NCI-H82 (cell line): Measurements from ENCODE around the gene NHP2.

Source experiments
- DNase-seq: peaks from one replicate; lab custom pipeline; 2025; lab: John Stamatoyannopoulos, UW

The NHP2 gene

GRCh38 chr5:178174456-178174855, 20.8 kb upstream of the NHP2 start:
- no peak for DNase-seq

GRCh38 chr5:178170455-178170854, 16.8 kb upstream of the NHP2 start:
- no peak for DNase-seq

- no peak for DNase-seq
These were observed 11.9 kb upstream of the NHP2 start for GRCh38 chr5:178165581-178165980.

GRCh38 chr5:178163772-178164735, 10.4 kb upstream of the NHP2 start:
- DNase-seq = peak; percentile 92

GRCh38 chr5:178162481-178162880, 8.8 kb upstream of the NHP2 start:
- DNase-seq = peak; percentile 94

GRCh38 chr5:178160176-178160575, 6.5 kb upstream of the NHP2 start:
- DNase-seq = no peak

- DNase-seq = no peak
These were observed 1.4 kb upstream of the NHP2 start for GRCh38 chr5:178155065-178155464.

GRCh38 chr5:178152491-178153444, 917 bp downstream of the NHP2 start:
- peak; percentile 60 for DNase-seq

- DNase-seq = no peak
These were observed 2.5 kb downstream of the NHP2 start for GRCh38 chr5:178150977-178151734.

- no peak for DNase-seq
These were observed 4.3 kb downstream of the NHP2 start for GRCh38 chr5:178149199-178149932.

- DNase-seq = no peak
These were observed 6.3 kb downstream of the NHP2 start for GRCh38 chr5:178147406-178147805.

- DNase-seq = peak; percentile 76
These were observed 7.5 kb downstream of the NHP2 start for GRCh38 chr5:178145965-178146820.

GRCh38 chr5:178143901-178144300, 9.8 kb downstream of the NHP2 start:
- DNase-seq = no peak

GRCh38 chr5:178143246-178143645, 10.4 kb downstream of the NHP2 start:
- no peak for DNase-seq

GRCh38 chr5:178142642-178143041, 11.0 kb downstream of the NHP2 start:
- DNase-seq = no peak

GRCh38 chr5:178141550-178141949, 12.1 kb downstream of the NHP2 start:
- no peak for DNase-seq

- DNase-seq = no peak
These were observed 15.7 kb downstream of the NHP2 start for GRCh38 chr5:178137991-178138390.

GRCh38 chr5:178136990-178137389, 16.7 kb downstream of the NHP2 start:
- DNase-seq = no peak

GRCh38 chr5:178131446-178131996, 22.2 kb downstream of the NHP2 start:
- DNase-seq = no peak
